DOHH2 (cell line): Measurements from ENCODE around the gene AQP9.

Source experiments
- H3F3A ChIP-seq: fragments of 200-600 bp; sonication (generic), shearing (Covaris generic); 2 replicates; pipeline ENCODE4 v1.6.0; 2016; ENCODE audit warnings: antibody characterized with exemption, mild to moderate bottlenecking; ENCODE audit not compliant: control insufficient read depth, insufficient read depth
- H3K27ac ChIP-seq: fragments of 200-600 bp; sonication (generic); 2 replicates; pipeline ENCODE4 v1.5.1; 2014; ENCODE audit warnings: low read depth, mild to moderate bottlenecking, low read length, moderate library complexity
- H3K27me3 ChIP-seq: fragments of 200-600 bp; sonication (generic); 2 replicates; pipeline ENCODE4 v1.6.1; 2014; ENCODE audit warnings: mild to moderate bottlenecking, low read length, mixed read lengths; ENCODE audit not compliant: control insufficient read depth
- H3K36me3 ChIP-seq: fragments of 200-600 bp; sonication (generic); 2 replicates; pipeline ENCODE4 v1.6.1; 2014; ENCODE audit warnings: mild to moderate bottlenecking, low read length, moderate library complexity, mixed read lengths; ENCODE audit not compliant: control insufficient read depth
- H3K4me1 ChIP-seq: fragments of 200-600 bp; sonication (generic); 2 replicates; pipeline ENCODE4 v1.6.1; 2014; ENCODE audit warnings: mild to moderate bottlenecking, low read length, mixed read lengths; ENCODE audit not compliant: control insufficient read depth
- H3K4me2 ChIP-seq: fragments of 200-600 bp; sonication (generic); 2 replicates; pipeline ENCODE4 v1.6.0; 2014; ENCODE audit warnings: mild to moderate bottlenecking, low read length, moderate library complexity
- H3K4me3 ChIP-seq: fragments of 200-600 bp; sonication (generic); 2 replicates; pipeline ENCODE4 v1.5.1; 2014; ENCODE audit warnings: mild to moderate bottlenecking, low read length, mixed read lengths
- H3K79me2 ChIP-seq: fragments of 200-600 bp; sonication (generic); 2 replicates; pipeline ENCODE4 v1.6.1; 2014; ENCODE audit warnings: mild to moderate bottlenecking, low read length, mixed read lengths; ENCODE audit not compliant: control insufficient read depth
- H3K9me2 ChIP-seq: fragments of 200-600 bp; sonication (generic); replicated peaks from 2 replicates; pipeline ENCODE4 v1.6.1; 2014; ENCODE audit warnings: mild to moderate bottlenecking, low read length, mixed read lengths; ENCODE audit not compliant: control insufficient read depth
- H3K9me3 ChIP-seq: fragments of 200-600 bp; sonication (generic); 2 replicates; pipeline ENCODE4 v1.6.1; 2014; ENCODE audit warnings: antibody characterized with exemption, low read length, mixed read lengths; ENCODE audit not compliant: control insufficient read depth, insufficient read depth
- H4K20me1 ChIP-seq: fragments of 200-600 bp; sonication (generic); 2 replicates; pipeline ENCODE4 v1.6.0; 2014; ENCODE audit warnings: low read depth, mild to moderate bottlenecking, antibody characterized with exemption, low read length, moderate library complexity; ENCODE audit not compliant: control insufficient read depth, insufficient read depth
- CTCF ChIP-seq: fragments of 200-600 bp; sonication (generic); IDR thresholded peaks from one replicate; pipeline ENCODE4 v1.5.1; 2014; ENCODE audit warnings: antibody characterized with exemption, mild to moderate bottlenecking, low read depth, low read length; ENCODE audit not compliant: poor library complexity, severe bottlenecking
- EZH2phosphoT487 ChIP-seq: fragments of 200-600 bp; sonication (generic); IDR thresholded peaks from 2 replicates; pipeline ENCODE4 v1.6.1; 2017; ENCODE audit warnings: borderline replicate concordance, mild to moderate bottlenecking, antibody characterized with exemption, low read length, moderate library complexity, mixed read lengths

Gene AQP9

GRCh38 chr15:58115692-58116091 is 22.5 kb upstream of the AQP9 start:
- H3K4me1 ChIP-seq = no peaks in the 10 kb centered on the region
- no peak overlapping the region for H3K4me2 ChIP-seq
- no peaks in the 10 kb centered on the region for H4K20me1 ChIP-seq
- 0 out of 2 replicates have a peak, but pooled peaks cover 2% of the 10 kb centered on the region for H3K9me3 ChIP-seq
- no peaks in the 10 kb centered on the region for H3F3A ChIP-seq
- no peaks in the 10 kb centered on the region for H3K27me3 ChIP-seq
- no peak overlapping the region for H3K27ac ChIP-seq
- no peaks in the 10 kb centered on the region for H3K36me3 ChIP-seq
- H3K9me2 ChIP-seq = no peaks in the 10 kb centered on the region
- H3K79me2 ChIP-seq = no peaks in the 10 kb centered on the region
- no peak overlapping the region for H3K4me3 ChIP-seq
- no peak for TF ChIP-seq EZH2phosphoT487
- TF ChIP-seq CTCF = no peak

- Histone ChIP-seq H3K36me3 (no peaks in the 10 kb centered on the region), H3K79me2 (no peaks in the 10 kb centered on the region), H3K9me3 (no peaks in the 10 kb centered on the region), H3K4me3 (no peak overlapping the region), H3K9me2 (no peaks in the 10 kb centered on the region), H3K4me2 (no peak overlapping the region), H3K4me1 (no peaks in the 10 kb centered on the region), H3K27ac (no peak overlapping the region), H4K20me1 (no peaks in the 10 kb centered on the region), H3K27me3 (no peaks in the 10 kb centered on the region), H3F3A (no peaks in the 10 kb centered on the region)
- no peak for TF ChIP-seq EZH2phosphoT487
- TF ChIP-seq CTCF = no peak
These were observed 20.6 kb upstream of the AQP9 start for GRCh38 chr15:58117619-58118018.

- Histone ChIP-seq H3K4me3 (no peak overlapping the region), H3K9me2 (no peaks in the 10 kb centered on the region), H3K79me2 (no peaks in the 10 kb centered on the region), H3K9me3 (no peaks in the 10 kb centered on the region), H3K36me3 (no peaks in the 10 kb centered on the region), H3K4me2 (no peak overlapping the region), H3F3A (no peaks in the 10 kb centered on the region), H4K20me1 (no peaks in the 10 kb centered on the region), H3K27ac (no peak overlapping the region), H3K27me3 (no peaks in the 10 kb centered on the region), H3K4me1 (no peaks in the 10 kb centered on the region)
- no peak for TF ChIP-seq EZH2phosphoT487
- no peak for TF ChIP-seq CTCF
These were observed 19.9 kb upstream of the AQP9 start for GRCh38 chr15:58118272-58118671.

- H3K9me3 ChIP-seq = no peaks in the 10 kb centered on the region
- H3K9me2 ChIP-seq = no peaks in the 10 kb centered on the region
- no peaks in the 10 kb centered on the region for H3K27me3 ChIP-seq
- H3K4me3 ChIP-seq = no peak overlapping the region
- no peaks in the 10 kb centered on the region for H4K20me1 ChIP-seq
- TF ChIP-seq CTCF (no peak), EZH2phosphoT487 (no peak)
- H3K36me3 ChIP-seq = no peaks in the 10 kb centered on the region
- no peaks in the 10 kb centered on the region for H3K79me2 ChIP-seq
- no peaks in the 10 kb centered on the region for H3K4me1 ChIP-seq
- H3F3A ChIP-seq = no peaks in the 10 kb centered on the region
- no peak overlapping the region for H3K4me2 ChIP-seq
- no peak overlapping the region for H3K27ac ChIP-seq
These were observed 19.2 kb upstream of the AQP9 start for GRCh38 chr15:58119016-58119415.
